K562 (cell line): ENCODE measurements around the gene TFE3. TPM values are rescaled to one million over a fixed set of nuclear protein-coding genes. Genes with fewer than 3 reads are reported as not detected.

Experiments
- CEBPG ChIP-seq, 3 experiments: fragments of 200-800 bp in 1 of 3; sonication (Bioruptor generic) in 1 of 3; sonication (generic) in 1 of 3; formaldehyde crosslinking in 1 of 3; IDR thresholded peaks in 2 of 3; conservative IDR thresholded peaks in 1 of 3; 2 replicates each; pipeline versions ENCODE4 v1.6.1 to v1.8.0; 2016 to 2022; ENCODE audit warnings: missing compliant biosample characterization in 2 of 3, missing genetic modification characterization in 2 of 3, mild to moderate bottlenecking in 1 of 3, missing genetic modification reagents in 1 of 3
- DMBX1 ChIP-seq: fragments of 250-450 bp; sonication (Bioruptor Pico); IDR thresholded peaks from 2 replicates; pipeline ENCODE4 v1.8.0; 2022; ENCODE audit warnings: inconsistent platforms, mild to moderate bottlenecking, moderate library complexity, borderline replicate concordance
- FOS ChIP-seq: IDR thresholded peaks from 3 replicates; pipeline ENCODE4 v1.6.1; 2011; ENCODE audit not compliant: insufficient read length; ENCODE audit errors: extremely low read depth
- JUN ChIP-seq, 2 experiments: sonication (generic) in 1 of 2; formaldehyde crosslinking in 1 of 2; IDR thresholded peaks; 2 replicates each; pipeline versions ENCODE4 v1.6.1 to v1.8.0; 2012 to 2022; ENCODE audit warnings: borderline replicate concordance in 2 of 2, mild to moderate bottlenecking in 2 of 2, improper control_type of control experiment in 1 of 2, low read depth in 1 of 2, low read length in 1 of 2, missing genetic modification reagents in 1 of 2
- KLF1 ChIP-seq: fragments of 450-650 bp; IDR thresholded peaks from 2 replicates; pipeline ENCODE4 v1.6.1; 2016; ENCODE audit warnings: missing genetic modification characterization, missing compliant biosample characterization
- MBD2 ChIP-seq: sonication (generic); IDR thresholded peaks from 2 replicates; pipeline ENCODE4 v1.6.1; 2016; ENCODE audit warnings: low read depth, borderline replicate concordance
- MEF2D ChIP-seq: conservative IDR thresholded peaks from 2 replicates; pipeline ENCODE4 v1.6.1; 2016; ENCODE audit warnings: low read depth, missing genetic modification characterization, missing compliant biosample characterization
- NBN ChIP-seq: fragments of 450-650 bp; IDR thresholded peaks from 2 replicates; pipeline ENCODE4 v1.6.1; 2016; ENCODE audit warnings: low read depth, mild to moderate bottlenecking
- NEUROD1 ChIP-seq: fragments of 150-350 bp; IDR thresholded peaks from 2 replicates; pipeline ENCODE4 v1.6.1; 2014; ENCODE audit warnings: borderline replicate concordance, low read length, low read depth; ENCODE audit not compliant: partially characterized antibody
- NFATC3 ChIP-seq: fragments of 450-650 bp; IDR thresholded peaks from 2 replicates; pipeline ENCODE4 v1.6.1; 2017; ENCODE audit warnings: mild to moderate bottlenecking
- NRF1 ChIP-seq, 2 experiments: fragments of 450-650 bp; IDR thresholded peaks in 1 of 2; conservative IDR thresholded peaks in 1 of 2; 2 replicates each; pipeline ENCODE4 v1.6.1; 2014; ENCODE audit warnings: mild to moderate bottlenecking in 2 of 2
- RHOXF2B ChIP-seq: fragments of 250-450 bp; sonication (Bioruptor Pico); conservative IDR thresholded peaks from 2 replicates; pipeline ENCODE4 v1.5.1; 2021
- SIN3B ChIP-seq: fragments of 450-650 bp; IDR thresholded peaks from 2 replicates; pipeline ENCODE4 v1.6.1; 2017; ENCODE audit warnings: low read depth, mild to moderate bottlenecking, moderate library complexity
- SMAD1 ChIP-seq: fragments of 150-350 bp; IDR thresholded peaks from 2 replicates; pipeline ENCODE4 v1.6.1; 2014; ENCODE audit warnings: low read length, low read depth; ENCODE audit not compliant: partially characterized antibody
- THRAP3 ChIP-seq: fragments of 450-650 bp; IDR thresholded peaks from 2 replicates; pipeline ENCODE4 v1.6.1; 2016; ENCODE audit warnings: mild to moderate bottlenecking, inconsistent platforms, borderline replicate concordance
- ZKSCAN1 ChIP-seq: fragments of 150-350 bp; IDR thresholded peaks from 2 replicates; pipeline ENCODE4 v1.6.1; 2016; ENCODE audit warnings: low read depth, low read length
- ZNF197 ChIP-seq: fragments of 200-800 bp; sonication (Bioruptor generic); IDR thresholded peaks from 2 replicates; pipeline ENCODE4 v1.6.1; 2016; ENCODE audit warnings: low read depth, missing genetic modification characterization, missing compliant biosample characterization
- polyA plus RNA-seq, 8 experiments: library from polyadenylated mRNA; depleted of rRNA in 4 of 8; stranded (reverse) in 5 of 8; unstranded in 3 of 8; fragments of >200 nt; fragmentation: Nextera tagmentation in 2 of 8; fragmentation: Illumina TruSeq in 1 of 8; extraction: Ambion mirVana in 2 of 8; extraction: Trizol in 1 of 8; gene quantifications; 2 replicates each; pipeline versions ENCODE4 v1.2.1 to v1.2.3, GENCODE V29; 2011 to 2014; ENCODE audit warnings: inconsistent platforms in 1 of 8, missing spikeins in 1 of 8
- total RNA-seq, 7 experiments: library from RNA; depleted of rRNA in 6 of 7; stranded (reverse); fragments of >200 nt in 6 of 7; fragmentation: Illumina TruSeq in 2 of 7; extraction: Trizol in 2 of 7; gene quantifications; 2 replicates each; pipeline versions ENCODE4 v1.2.1 to v1.2.3, GENCODE V29; 2011 to 2021; ENCODE audit warnings: low replicate concordance in 1 of 7
- TF ChIP-seq, protein P1 (sequence below): fragments of 250-450 bp; sonication (Bioruptor Pico); IDR thresholded peaks from 2 replicates; pipeline ENCODE4 v1.8.0; 2022; ENCODE audit warnings: inconsistent platforms
- TF ChIP-seq, protein P2 (sequence below): sonication (generic); IDR thresholded peaks from 2 replicates; pipeline ENCODE4 v1.6.1; 2016
- TF ChIP-seq, protein P3 (sequence below): fragments of 250-450 bp; sonication (Bioruptor Pico); IDR thresholded peaks from 2 replicates; pipeline ENCODE4 v1.4.0; 2020
- TF ChIP-seq, protein P4 (sequence below): sonication (generic); formaldehyde crosslinking; IDR thresholded peaks from 2 replicates; pipeline ENCODE4 v1.8.0; 2022; ENCODE audit warnings: missing genetic modification reagents, mild to moderate bottlenecking, borderline replicate concordance
- TF ChIP-seq, protein P5 (sequence below): IDR thresholded peaks from 2 replicates; pipeline ENCODE4 v1.6.1; 2011; ENCODE audit not compliant: insufficient read length; ENCODE audit errors: extremely low read depth

TFE3 gene
- total and polyA plus RNA-seq, 9 of the 15 experiments (the other 6 are each of a cell fraction or from before 2014, with no cell fraction given), result 1.9 to 20.3 (median 11.9) TPM

DNA sequence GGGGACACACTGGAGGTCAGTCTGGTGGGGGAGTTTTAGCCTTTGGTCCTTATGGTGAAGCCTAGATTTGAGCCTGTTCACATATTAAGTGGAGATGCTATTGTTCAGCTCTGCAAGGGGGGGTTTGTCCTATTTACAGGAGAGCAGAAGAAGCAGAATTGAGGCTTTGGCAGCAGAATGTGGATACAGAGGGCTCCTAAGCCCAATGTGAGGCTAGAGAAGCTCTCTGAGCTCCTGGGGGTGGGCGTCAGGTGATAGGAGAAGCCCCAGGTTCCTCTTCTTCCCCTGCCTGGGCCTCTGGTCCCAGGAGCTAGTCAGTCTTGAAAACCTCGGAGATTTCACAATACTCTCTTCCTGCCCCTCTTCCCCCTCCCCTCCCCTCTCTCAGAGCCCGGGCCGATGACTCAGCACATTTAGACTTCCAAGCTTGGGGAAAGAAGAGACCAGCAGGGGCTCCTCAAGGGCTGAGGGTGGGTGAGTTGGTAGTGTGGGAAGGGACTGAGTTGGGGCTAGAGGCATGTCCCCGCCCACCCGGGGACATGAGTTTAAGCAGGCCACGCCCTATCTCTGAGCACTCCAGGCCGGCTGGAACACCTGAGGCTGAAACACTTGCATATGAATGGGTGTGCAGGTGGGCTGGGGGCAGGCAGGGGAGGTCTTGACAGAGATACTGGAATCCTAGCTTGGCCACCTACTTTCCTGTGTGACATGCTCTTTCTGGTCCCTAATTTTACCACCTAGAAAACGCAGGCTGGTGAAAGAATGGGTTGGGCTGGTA is 3.4 kb downstream of the TFE3 start (continued):
- TF ChIP-seq, protein P1, sequence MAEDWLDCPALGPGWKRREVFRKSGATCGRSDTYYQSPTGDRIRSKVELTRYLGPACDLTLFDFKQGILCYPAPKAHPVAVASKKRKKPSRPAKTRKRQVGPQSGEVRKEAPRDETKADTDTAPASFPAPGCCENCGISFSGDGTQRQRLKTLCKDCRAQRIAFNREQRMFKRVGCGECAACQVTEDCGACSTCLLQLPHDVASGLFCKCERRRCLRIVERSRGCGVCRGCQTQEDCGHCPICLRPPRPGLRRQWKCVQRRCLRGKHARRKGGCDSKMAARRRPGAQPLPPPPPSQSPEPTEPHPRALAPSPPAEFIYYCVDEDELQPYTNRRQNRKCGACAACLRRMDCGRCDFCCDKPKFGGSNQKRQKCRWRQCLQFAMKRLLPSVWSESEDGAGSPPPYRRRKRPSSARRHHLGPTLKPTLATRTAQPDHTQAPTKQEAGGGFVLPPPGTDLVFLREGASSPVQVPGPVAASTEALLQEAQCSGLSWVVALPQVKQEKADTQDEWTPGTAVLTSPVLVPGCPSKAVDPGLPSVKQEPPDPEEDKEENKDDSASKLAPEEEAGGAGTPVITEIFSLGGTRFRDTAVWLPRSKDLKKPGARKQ (CRISPR knock-in tag), result no peak
- TF ChIP-seq CEBPG (CRISPR knock-in tag; IDR thresholded peaks at IDR 0.05), result peak; percentile 83
- TF ChIP-seq CEBPG (tag; conservative IDR thresholded peaks at IDR 0.05 in 1 of 2, IDR thresholded peaks at IDR 0.05 in 1 of 2), result peak; percentile 93
- TF ChIP-seq, protein P2, sequence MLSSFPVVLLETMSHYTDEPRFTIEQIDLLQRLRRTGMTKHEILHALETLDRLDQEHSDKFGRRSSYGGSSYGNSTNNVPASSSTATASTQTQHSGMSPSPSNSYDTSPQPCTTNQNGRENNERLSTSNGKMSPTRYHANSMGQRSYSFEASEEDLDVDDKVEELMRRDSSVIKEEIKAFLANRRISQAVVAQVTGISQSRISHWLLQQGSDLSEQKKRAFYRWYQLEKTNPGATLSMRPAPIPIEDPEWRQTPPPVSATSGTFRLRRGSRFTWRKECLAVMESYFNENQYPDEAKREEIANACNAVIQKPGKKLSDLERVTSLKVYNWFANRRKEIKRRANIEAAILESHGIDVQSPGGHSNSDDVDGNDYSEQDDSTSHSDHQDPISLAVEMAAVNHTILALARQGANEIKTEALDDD, result peak; percentile 80
- TF ChIP-seq, protein P3, sequence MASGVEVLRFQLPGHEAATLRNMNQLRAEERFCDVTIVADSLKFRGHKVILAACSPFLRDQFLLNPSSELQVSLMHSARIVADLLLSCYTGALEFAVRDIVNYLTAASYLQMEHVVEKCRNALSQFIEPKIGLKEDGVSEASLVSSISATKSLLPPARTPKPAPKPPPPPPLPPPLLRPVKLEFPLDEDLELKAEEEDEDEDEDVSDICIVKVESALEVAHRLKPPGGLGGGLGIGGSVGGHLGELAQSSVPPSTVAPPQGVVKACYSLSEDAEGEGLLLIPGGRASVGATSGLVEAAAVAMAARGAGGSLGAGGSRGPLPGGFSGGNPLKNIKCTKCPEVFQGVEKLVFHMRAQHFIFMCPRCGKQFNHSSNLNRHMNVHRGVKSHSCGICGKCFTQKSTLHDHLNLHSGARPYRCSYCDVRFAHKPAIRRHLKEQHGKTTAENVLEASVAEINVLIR (CRISPR knock-in tag), result no peak
- TF ChIP-seq, protein P4, sequence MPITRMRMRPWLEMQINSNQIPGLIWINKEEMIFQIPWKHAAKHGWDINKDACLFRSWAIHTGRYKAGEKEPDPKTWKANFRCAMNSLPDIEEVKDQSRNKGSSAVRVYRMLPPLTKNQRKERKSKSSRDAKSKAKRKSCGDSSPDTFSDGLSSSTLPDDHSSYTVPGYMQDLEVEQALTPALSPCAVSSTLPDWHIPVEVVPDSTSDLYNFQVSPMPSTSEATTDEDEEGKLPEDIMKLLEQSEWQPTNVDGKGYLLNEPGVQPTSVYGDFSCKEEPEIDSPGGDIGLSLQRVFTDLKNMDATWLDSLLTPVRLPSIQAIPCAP (CRISPR knock-in tag), result no peak
- no peak for TF ChIP-seq NFATC3
- TF ChIP-seq SMAD1, result no peak
- TF ChIP-seq FOS, result no peak
- TF ChIP-seq KLF1, result no peak
- no peak for TF ChIP-seq ZKSCAN1
- TF ChIP-seq NRF1 (conservative IDR thresholded peaks at IDR 0.05 in 1 of 2, IDR thresholded peaks at IDR 0.05 in 1 of 2), result peak; percentile 19 to 45; a peak in 3 of 4 replicates
- TF ChIP-seq JUN (IDR thresholded peaks at IDR 0.05; ENCODE audit: borderline replicate concordance, low read depth, low read length), result peak; percentile 63; the same call in 1 of the 2 replicates
- no peak for TF ChIP-seq JUN (CRISPR knock-in tag; IDR thresholded peaks at IDR 0.05; ENCODE audit: borderline replicate concordance)
- no peak for TF ChIP-seq THRAP3
- TF ChIP-seq ZNF197 (CRISPR knock-in tag), result no peak
- TF ChIP-seq NEUROD1, result peak; percentile 67
- no peak for TF ChIP-seq DMBX1 (CRISPR knock-in tag)
- no peak for TF ChIP-seq MEF2D
- TF ChIP-seq SIN3B, result no peak
- TF ChIP-seq MBD2, result 0 out of 2 replicates have a peak, but pooled peaks have one; percentile 29
- no peak for TF ChIP-seq RHOXF2B (CRISPR knock-in tag)
- TF ChIP-seq NBN, result 0 out of 2 replicates have a peak, but pooled peaks have one; percentile 46
- TF ChIP-seq, protein P5, sequence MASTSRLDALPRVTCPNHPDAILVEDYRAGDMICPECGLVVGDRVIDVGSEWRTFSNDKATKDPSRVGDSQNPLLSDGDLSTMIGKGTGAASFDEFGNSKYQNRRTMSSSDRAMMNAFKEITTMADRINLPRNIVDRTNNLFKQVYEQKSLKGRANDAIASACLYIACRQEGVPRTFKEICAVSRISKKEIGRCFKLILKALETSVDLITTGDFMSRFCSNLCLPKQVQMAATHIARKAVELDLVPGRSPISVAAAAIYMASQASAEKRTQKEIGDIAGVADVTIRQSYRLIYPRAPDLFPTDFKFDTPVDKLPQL, result no peak
